GM19193 (cell line): ENCODE results near the gene C8G.

Source experiments
- POLR2A ChIP-seq: IDR thresholded peaks from 4 replicates; pipeline ENCODE4 v1.6.1; 2011; ENCODE audit not compliant: insufficient read depth, insufficient read length; ENCODE audit errors: extremely low read depth

C8G gene

GRCh38 chr9:136995772-136996311 lies 50.8 kb downstream of the C8G start:
- no peak for TF ChIP-seq POLR2A
